ENCODE results near the gene PRKCA. TPM values are rescaled to one million over a fixed set of nuclear protein-coding genes. Genes with fewer than 3 reads are reported as not detected.
"Not testable (repeated sequence)": the region's sequence is repeated elsewhere in the genome, so short reads cannot be mapped to it uniquely, and the experiment has no call there.

PRKCA gene
- total and polyA plus RNA-seq, 9 donors = 9.1 to 67.6 (median 37.2) TPM

GRCh38 chr17:66348584-66349165, 46.3 kb downstream of the PRKCA start:
- H3K27me3 ChIP-seq = no peaks in the 10 kb centered on the region
- H3K27ac ChIP-seq = peak overlapping the region in 1 of 2 donors; percentile 35
- peaks cover 8% of the 10 kb centered on the region for H3K4me1 ChIP-seq (ENCODE audit: insufficient read depth)
- DNase-seq = peak in 3 of 5 donors; percentile 43 to 61 (median 51)
- no peak overlapping the region for H3K4me3 ChIP-seq
- WGBS, 3 donors = 36 to 39% (median 39%) methylated on average over 4 of the region's 4 CpGs
- no peaks in the 10 kb centered on the region for H3K9me3 ChIP-seq
- intact Hi-C loops (cut with DNase I) = no loop called here
- TF ChIP-seq EP300 (IDR thresholded peaks at IDR 0.05) = no peak
- no peak for TF ChIP-seq CTCF (IDR thresholded peaks at IDR 0.05)
- no peak for TF ChIP-seq POLR2A (IDR thresholded peaks at IDR 0.05)
- no peaks in the 10 kb centered on the region for H3K36me3 ChIP-seq

- no peak overlapping the region for H3K27ac ChIP-seq
- intact Hi-C loops (cut with DNase I) = loop anchor here in 1 of 4 donors (2.0 kb wide), 1 partner anchor 39 kb away; no protein-coding TSS in a partner anchor
- 91 to 92% (median 91%) methylated on average over 12 of the region's 12 CpGs for WGBS, 3 donors
Measured at GRCh38 chr17:66349521-66350254, 47.3 kb downstream of the PRKCA start.

GRCh38 chr17:66350576-66350975, 48.2 kb downstream of the PRKCA start:
- peaks cover 17% of the 10 kb centered on the region for H3K4me1 ChIP-seq (ENCODE audit: insufficient read depth)
- intact Hi-C loops (cut with DNase I) = loop anchor here in 1 of 4 donors (2.0 kb wide), 1 partner anchor 40 kb away; no protein-coding TSS in a partner anchor
- not testable (repeated sequence) for H3K27me3 ChIP-seq

More at GRCh38 chr17:66349521-66350254, 47.3 kb downstream of the PRKCA start:
- Histone ChIP-seq H3K4me1 (ENCODE audit: insufficient read depth) (peaks cover 13% of the 10 kb centered on the region), H3K9me3 (no peaks in the 10 kb centered on the region), H3K4me3 (no peak overlapping the region), H3K27me3 (no peaks in the 10 kb centered on the region), H3K36me3 (no peaks in the 10 kb centered on the region)
- DNase-seq = no peak
- TF ChIP-seq POLR2A (IDR thresholded peaks at IDR 0.05) (no peak), EP300 (IDR thresholded peaks at IDR 0.05) (no peak), CTCF (IDR thresholded peaks at IDR 0.05) (no peak)

GRCh38 chr17:66351033-66351432, 48.6 kb downstream of the PRKCA start:
- TF ChIP-seq CTCF (IDR thresholded peaks at IDR 0.05) (no peak), POLR2A (IDR thresholded peaks at IDR 0.05) (no peak), EP300 (IDR thresholded peaks at IDR 0.05) (no peak)
- H3K4me3 ChIP-seq = no peak overlapping the region
- H3K27ac ChIP-seq = no peak overlapping the region
- no peaks in the 10 kb centered on the region for H3K36me3 ChIP-seq
- peaks cover 17% of the 10 kb centered on the region for H3K4me1 ChIP-seq (ENCODE audit: insufficient read depth)
- intact Hi-C loops (cut with DNase I) = loop anchor here in 1 of 4 donors (2.0 kb wide), 1 partner anchor 40 kb away; no protein-coding TSS in a partner anchor
- H3K27me3 ChIP-seq = no peaks in the 10 kb centered on the region
- 87 to 95% (median 90%) methylated on average over 5 of the region's 5 CpGs for WGBS, 3 donors
- no peak for DNase-seq
- H3K9me3 ChIP-seq = no peaks in the 10 kb centered on the region

More at GRCh38 chr17:66350576-66350975, 48.2 kb downstream of the PRKCA start:
- not testable (repeated sequence) for H3K9me3 ChIP-seq, H3K36me3 ChIP-seq, DNase-seq, H3K27ac ChIP-seq, H3K4me3 ChIP-seq
- 69 to 90% (median 82%) methylated on average over 10 of the region's 10 CpGs for WGBS, 3 donors

Measured in ovary (tissue), 9 donors.